ENCODE results near the gene CNNM1.

CNNM1 gene

DNA sequence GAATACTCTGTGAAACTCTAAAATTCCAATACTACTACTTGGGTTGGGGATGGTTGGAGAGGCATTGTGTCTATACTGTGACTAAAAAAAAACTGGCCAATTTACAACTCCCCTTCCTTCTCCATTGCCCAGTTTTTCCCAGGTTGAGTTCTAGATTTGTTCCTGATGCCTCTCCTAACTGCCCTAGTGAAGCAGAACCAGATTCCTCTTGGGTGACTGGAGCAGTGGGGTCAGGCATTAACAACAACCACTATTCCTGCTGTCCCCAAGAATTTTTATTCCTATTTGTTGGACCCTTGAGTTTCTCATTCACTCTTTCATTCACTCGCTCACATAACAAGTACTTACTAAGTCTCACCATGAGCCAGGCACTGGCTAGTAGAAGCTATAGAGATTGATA, 95.5 kb downstream of the CNNM1 start:
- DNase-seq, result no peak

- DNase-seq, result no peak
Measured at GRCh38 chr10:99425204-99425603, 96.0 kb downstream of the CNNM1 start.

DNA sequence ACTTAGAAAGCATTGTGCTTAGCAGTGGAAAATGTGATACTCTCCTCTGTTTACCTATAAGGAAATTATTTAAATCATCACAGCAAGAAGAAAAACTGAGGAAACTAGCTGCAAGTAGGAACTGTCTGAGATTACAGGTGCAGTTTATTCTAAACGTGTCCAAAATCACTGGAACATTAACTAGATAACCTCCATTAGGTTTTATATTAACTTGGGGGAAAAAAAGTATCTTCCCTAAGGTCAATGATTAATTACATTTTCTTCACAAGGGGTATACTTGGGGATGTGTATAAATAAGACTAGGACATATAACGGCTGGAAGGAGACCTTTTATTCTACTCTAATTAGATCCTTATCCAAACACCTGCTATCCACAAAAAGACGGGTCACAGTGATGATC, 97.5 kb downstream of the CNNM1 start:
- peak; percentile 23 for DNase-seq

DNA sequence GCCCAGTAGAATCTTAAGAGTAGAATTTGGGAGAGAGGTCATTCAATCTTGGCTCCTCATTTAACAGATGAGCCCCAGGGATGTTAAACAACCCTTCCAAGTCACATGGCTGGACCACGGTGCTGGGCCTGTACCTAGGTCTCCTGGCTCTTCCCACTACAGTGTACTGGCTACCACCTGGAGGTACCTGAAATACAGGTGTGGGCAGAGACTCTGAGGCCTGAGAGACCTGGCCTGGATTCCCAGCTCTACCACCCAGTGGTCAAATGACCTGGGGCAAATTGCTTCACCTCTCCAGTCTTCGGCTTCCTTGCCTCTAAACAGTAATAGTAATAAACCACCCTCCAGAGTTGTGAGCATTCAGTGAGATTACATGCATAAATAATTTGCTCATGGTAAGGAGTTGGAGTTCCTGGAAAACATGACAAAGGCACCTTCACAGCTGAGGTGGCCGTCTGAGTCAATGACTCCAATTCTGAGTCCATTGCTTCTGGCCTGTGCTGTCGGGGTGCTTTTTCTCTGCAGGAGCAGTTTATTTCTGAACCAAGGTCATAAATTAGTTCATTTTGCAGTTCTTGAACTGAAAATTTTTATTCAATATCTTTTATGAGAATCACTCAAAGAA, 98.5 kb downstream of the CNNM1 start:
- no peak for DNase-seq

DNA sequence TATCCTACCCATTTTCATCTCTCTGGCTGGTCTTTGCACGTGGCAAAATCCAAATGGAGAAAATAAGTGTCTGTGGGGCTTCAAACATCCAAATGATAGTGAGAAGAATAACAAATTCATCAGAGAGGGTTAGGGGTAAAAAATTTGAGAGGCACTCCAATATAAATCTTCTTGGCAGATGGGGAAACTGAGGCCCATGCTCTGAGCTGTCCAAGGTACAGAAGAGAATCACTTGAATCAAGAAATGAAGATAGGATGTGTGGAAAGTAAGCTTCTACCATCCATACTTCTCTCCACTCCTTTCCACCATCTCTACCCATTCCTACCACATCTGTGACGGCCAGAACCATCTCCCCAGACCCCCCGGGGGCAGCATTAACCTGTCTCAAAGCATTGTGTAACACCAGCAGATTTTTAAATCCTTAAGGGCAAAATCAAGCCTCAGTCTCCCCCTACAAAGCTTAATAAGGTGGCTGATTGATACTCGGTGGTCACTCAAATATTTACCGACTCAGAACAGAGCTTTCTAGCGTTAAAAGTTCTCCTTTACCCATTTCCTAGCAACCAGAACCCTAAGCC, 100.5 kb downstream of the CNNM1 start:
- no peak for DNase-seq

- no peak for DNase-seq
Measured at GRCh38 chr10:99430116-99430450, 100.9 kb downstream of the CNNM1 start.

DNA sequence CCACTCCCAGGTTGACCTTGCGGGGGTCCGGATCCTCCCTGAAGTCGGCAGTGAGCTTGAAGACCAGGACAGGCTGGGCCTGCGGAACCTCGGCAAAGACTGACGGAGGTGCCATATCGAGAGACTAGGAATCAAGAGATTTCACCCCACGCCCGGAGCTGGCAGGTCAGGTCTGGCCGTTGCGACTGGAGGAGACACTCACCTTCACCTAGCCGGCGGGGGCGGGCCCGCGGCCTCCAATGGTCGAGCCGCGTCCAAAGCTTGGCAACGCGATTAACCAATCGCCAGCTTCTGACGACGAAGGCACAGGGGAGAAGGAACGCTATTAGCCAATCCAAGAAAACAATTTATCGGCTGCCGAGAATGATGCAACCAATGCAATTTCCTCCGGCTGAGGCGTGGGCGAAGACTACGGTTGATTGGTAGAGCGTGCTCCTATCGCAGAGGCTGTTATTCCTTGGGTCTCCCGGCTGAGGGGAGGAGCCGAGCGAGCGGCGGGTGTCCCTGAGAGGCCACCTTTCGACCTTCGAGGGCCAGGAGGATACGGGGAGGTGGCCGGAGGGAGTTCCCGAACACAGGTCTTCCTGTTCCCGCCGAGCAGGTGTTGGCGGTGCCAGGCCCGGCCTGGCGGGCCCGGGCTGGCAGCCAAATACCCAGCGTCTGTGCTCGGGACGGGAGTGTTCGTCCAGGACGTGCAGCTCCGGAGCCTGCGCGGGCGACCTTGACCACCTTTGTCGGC, 101.5 kb downstream of the CNNM1 start, which contains the start of gene GOT1:
TSS of gene GOT1 (minus strand) at position 174 of the 739 bp plus-strand sequence. CDS start at position 115, 59 bp downstream.
- DNase-seq, result peak; percentile 99

GRCh38 chr10:99431190-99431760, 102.1 kb downstream of the CNNM1 start:
- DNase-seq, result peak; percentile 22

GRCh38 chr10:99432047-99432446, 102.9 kb downstream of the CNNM1 start:
- no peak for DNase-seq

- no peak for DNase-seq
Measured at GRCh38 chr10:99432881-99433280, 103.7 kb downstream of the CNNM1 start.

DNA sequence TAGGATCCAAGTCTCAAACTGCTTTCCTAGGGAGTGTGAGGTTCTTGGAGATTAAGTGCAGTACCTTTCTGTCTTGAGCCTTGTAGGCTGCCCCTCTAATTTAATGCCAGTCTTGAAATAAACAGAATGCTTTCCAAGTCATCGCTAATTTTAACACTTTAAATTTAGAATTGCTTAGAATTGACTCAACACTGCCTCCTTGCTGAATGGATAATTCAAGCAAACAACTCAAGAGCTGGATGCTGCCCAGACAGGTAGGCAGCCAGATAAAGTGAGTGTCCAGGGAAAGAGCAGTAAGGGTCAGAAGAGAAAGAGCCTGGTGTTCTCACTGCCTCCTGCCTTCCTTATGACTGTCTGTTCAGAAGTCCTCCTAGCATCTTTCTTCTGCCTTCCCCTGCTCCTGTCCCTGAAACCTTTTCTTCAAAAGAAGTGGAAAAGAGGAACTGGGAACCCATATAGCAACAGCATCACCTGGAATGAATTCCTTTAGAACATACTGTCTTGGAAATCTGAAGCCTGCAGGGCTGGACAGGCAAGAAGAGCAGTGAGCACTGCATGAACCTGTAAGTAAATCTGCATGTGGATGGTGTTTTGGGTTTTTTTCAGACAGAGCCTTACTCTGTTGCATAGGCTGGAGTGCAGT, 104.3 kb downstream of the CNNM1 start:
- no peak for DNase-seq

DNA sequence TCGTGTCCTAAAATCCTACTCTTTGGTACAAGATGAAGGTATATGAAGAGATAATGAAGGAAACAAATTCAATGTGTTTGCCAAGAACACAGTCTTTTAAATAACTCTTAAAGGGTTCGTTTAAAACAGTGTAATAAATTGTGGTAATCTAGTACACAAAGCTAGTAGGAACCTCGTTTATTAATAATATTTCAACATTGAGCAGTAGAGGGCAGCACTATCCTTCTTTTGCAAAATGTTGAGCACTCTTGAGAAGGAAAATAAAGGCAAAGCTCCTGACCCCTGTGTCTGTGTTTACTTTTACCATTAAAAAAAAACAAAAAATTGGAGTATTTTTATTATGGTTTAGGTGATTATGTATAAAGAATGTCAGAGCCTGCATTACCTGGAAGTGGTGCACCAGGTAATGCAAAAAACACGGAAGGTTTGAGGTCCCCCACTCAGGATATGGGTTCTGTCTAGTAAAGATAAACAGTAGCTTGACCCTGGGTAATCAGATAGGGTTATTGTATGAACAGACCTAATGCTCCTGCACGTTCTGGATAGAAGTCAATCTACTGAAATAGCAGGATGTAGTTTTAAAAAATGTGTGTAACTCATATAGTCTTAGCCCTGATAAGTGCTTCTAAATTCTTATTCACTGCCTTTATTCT, 107.0 kb downstream of the CNNM1 start:
- DNase-seq, result peak; percentile 56

DNA sequence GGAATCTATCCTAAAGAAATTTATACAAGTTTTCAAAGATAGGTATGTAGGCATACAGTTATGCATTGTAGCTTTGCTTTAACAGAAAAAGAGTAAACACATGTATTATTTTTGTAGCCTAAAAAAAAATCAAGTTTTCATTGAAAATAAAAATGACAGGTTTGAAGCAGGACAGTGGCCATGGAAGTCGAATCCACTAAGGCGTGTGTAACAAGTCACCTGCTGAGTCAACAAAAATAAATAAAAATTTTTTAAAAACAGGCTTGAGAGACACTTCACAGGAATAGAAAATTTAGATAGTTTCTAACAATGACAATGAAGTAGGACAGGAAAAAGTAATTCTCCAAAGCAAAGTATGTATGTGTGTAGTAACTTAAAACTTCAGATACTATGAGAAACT, 109.7 kb downstream of the CNNM1 start:
- no peak for DNase-seq

- DNase-seq, result no peak
Measured at GRCh38 chr10:99442394-99442793, 113.2 kb downstream of the CNNM1 start.

GRCh38 chr10:99443500-99443899, 114.3 kb downstream of the CNNM1 start:
- no peak for DNase-seq
